GM18508 (cell line): ENCODE results near the gene TTC39B.
A peak's percentile ranks its signal among the peaks of the same experiment; 100 is the strongest.
"Not testable (repeated sequence)": the region's sequence is repeated elsewhere in the genome, so short reads cannot be mapped to it uniquely, and the experiment has no call there.

Experiments
- ATAC-seq: cut with Tn5 transposase; IDR thresholded peaks from one replicate; pipeline ENCODE4 v1.9.1; 2021; ENCODE audit warnings: moderate number of reproducible peaks; ENCODE audit not compliant: insufficient read depth, unreplicated experiment

TTC39B gene

GRCh38 chr9:15306757-15307522, at the start of gene TTC39B:
TTC39B (minus strand) TSS chr9:15307216; CDS start chr9:15307125, 91 bp downstream.
- peak; percentile 74 for ATAC-seq

DNA sequence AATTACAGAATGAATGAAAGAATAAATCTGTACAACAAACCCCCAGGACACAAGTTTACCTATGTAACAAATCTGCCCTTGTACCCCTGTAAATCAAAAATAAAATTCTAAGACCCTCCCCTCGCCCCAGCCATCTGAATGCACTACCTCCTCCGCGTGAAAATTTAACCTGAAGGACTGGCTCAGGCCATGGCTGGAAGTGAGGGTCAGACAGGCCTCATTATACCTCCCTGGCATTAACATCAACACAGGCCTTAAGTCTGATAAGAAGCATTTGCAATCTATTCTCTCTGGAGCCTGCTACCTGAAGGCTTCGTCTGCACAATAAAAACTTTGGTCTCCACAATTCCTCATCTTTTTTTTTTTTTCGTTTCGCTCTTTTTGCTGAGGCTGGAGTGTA, 48.7 kb upstream of the TTC39B start:
- ATAC-seq: no peak

GRCh38 chr9:15354713-15355112, 47.7 kb upstream of the TTC39B start:
- ATAC-seq: no peak

GRCh38 chr9:15353892-15354291, 46.9 kb upstream of the TTC39B start:
- no peak for ATAC-seq

- ATAC-seq: no peak
These were observed 45.3 kb upstream of the TTC39B start for GRCh38 chr9:15352306-15352705.

DNA sequence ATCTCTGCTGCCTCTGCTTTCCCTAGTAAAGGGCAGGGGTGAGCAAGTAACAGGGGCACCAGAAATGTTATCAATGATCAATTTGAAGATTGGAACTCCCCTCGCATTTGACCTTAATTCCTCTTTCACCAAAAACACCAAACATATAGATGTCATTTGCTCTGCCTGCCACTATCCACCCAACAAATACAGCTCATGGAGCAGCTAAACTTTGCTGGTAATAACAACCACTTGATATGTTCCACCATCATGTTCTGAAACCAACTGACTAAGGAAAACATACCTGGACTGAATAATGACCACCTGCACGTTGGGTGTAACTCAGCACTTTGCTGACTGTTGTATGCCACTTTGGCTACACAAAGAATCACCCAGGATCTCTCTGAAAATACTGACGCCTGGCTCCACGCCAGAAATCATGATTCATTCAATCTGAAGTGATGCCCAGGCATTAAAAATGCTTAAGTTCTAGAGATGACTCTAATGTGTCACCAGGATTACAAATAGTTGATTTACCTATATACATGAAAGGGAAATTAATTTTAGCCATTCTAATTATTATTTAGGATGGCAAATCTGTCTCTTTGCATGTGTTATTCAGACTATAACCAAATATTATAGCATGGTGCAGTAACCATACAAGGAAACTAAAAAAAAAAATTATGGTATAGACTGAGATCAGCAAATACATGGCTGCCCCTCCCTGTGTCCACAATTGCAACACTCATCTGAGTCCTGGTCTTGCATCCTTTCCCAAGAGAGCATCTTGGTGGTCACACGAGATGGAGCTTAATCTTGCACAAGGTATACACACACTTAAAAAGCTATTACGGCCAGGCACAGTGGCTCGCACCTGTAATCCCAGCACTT, 43.1 kb upstream of the TTC39B start:
- ATAC-seq: no peak

GRCh38 chr9:15346837-15347236, 39.8 kb upstream of the TTC39B start:
- no peak for ATAC-seq

GRCh38 chr9:15344191-15344590, 37.2 kb upstream of the TTC39B start:
- ATAC-seq: no peak

DNA sequence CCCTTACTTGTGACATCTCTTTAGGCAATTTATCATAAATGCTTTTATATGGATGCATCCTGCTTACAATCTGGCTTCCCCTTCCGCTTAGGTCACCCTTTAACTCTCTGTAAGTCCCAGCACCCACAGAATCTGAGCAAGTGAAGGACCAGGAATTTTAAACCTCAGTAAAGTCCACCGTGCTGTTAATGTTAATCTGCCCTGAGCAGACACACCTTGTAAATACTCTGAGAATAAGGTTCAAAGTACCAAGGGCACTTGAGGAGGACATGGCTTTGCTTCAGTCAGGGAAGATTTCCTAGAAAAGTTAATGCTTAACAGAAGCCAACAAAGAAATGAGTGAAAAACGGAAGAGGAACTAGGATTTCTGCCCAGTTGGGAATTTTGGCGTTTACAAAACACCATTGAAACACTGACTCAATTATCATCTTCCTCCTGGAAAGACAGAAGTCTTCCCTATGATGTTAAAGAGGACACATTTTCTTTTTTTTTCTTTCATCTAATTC, 26.4 kb upstream of the TTC39B start:
- no peak for ATAC-seq

DNA sequence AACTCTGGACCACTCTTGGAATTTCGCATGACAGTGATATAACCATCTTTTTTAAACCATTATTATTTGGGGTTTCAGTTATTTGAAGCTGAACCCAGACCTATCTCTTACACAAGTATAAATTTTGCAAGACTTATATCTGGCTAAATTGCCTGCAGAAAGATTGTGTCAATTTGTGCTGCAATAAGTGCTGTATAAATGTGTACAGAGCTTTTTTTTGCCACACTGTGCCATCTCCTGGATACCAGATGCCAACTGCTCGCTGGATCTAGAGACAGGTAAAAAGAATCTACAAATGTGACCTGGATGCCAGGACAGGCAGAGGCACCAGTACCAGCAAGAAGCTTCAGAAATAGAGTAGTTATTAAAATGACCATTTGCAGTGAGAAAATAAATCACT, 25.9 kb upstream of the TTC39B start:
- no peak for ATAC-seq

- ATAC-seq: no peak
These were observed 22.6 kb upstream of the TTC39B start for GRCh38 chr9:15329539-15330109.

DNA sequence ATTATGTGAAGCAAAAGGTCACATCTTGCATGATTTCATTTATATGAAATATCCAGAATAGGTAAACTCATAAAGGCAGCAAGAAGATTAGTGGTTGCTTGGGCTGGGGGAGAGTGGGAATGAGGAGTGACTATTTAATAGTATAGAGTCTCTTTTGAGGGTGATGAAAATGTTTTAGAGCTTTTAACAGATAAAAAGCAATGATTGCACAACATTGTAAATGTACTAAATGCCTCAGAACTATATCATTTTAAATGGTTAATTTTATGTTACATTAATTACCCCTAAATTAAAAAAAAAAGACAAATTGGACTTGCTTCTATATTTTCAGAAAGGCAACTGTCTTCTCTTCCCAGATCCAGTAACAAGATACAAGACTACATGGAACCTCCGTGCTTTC, 21.9 kb upstream of the TTC39B start:
- no peak for ATAC-seq

- ATAC-seq: not testable (repeated sequence)
These were observed 15.7 kb upstream of the TTC39B start for GRCh38 chr9:15322695-15323094.

DNA sequence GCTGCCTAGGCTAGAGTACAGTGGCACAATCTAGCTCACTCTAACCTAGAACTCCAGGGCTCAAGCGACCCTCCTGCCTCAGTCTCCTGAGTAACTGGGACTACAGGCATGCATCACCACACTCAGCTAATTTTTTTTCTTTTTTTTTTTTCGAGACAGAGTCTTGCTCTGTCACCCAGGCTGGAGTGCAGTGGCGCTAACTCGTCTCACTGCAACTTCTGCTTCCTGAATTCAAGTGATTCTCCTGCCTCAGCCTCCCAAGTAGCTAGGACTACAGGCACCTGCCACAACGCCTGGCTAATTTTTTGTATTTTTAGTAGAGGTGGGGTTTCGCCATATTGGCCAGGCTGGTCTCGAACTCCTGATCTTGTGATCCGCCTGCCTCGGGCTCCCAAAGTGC, 12.6 kb upstream of the TTC39B start:
- ATAC-seq: not testable (repeated sequence)

GRCh38 chr9:15317836-15318235, 10.8 kb upstream of the TTC39B start:
- no peak for ATAC-seq

DNA sequence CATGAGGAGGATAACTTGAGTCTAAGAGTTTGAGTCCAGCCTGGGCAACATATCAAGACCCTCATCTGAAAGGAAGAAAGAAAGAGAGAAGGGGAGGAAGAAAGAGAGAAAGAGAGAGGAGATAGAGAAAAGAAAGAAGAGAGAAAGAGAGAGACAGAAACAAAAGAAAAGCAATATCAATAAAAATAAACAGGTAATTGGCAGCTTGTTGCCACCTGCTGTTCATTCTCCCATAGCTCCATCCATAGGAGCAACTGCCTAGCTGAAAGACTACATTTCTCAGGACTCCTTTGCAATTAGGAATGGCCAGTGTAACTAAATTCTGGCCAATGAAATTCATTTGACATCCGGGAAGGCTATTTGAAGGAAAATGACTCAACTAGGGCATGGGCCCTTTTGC, 4.6 kb upstream of the TTC39B start:
- ATAC-seq: no peak

DNA sequence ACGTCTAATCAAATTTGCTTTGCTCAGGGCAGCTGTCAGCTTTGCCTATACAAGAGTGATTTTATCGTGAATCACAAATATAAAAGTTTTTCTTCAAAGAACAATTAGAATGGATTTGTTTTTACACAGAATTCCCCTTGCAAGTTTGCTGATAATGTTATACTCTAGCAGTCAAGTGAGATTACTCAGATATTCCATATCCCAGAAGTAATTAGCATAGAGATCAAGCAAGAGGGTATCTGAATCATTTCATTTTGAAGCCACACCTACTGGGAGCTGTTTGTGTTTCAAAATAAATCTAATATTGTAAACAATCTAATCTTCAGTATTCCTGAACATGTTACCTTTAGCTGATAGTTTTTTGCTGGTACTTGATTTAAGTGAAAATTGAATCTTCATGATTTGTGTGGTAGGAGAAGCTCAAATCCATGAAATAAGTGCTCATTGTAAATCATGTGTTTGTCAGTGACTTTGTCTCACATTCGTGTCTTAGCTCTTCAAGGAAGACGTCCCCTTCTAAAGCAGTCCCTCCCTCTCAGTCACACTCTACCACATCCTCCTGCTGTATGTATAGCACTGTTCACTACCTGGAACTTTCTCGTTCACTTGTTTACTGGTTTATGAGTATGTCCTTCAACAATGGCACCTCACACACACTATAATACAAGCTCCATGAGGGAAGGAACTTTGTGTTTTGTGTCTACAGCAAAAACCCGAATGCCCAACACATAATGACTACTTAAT, 3.3 kb upstream of the TTC39B start:
- no peak for ATAC-seq

DNA sequence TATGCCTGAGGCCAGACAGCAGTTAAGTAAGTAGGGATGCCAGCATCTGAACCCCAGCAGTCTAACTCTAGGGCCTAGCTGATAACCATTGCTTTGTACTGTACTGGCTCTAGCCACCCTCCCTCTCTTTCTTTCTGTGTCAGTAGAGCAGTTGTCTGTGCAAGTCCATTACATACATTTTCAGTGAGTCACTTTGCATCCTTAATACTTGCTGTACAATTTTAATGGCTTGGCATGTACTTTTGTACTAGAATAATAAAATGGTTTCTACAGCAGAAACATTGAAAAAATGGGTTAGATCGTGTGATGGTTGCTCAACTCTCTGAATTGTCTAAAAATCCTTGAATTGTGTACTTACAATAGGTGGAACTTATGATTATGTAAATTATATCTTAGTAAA, 1.5 kb upstream of the TTC39B start:
- ATAC-seq: no peak

DNA sequence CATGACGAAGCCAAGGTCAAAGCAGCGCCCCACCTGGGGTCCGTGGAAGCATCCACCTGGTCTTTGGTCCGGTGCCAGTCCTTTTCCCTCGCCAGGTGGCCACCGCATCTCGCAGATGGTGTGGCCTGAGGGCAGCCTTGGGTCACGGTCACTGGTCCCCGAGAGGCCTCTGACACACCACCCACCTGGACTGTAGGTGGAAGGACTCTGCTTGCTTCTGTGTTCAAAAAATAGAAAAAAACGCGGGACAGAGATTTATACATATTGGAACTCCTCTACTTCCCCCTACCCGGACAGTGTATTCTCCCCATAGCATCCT, 466 bp upstream of the TTC39B start:
- peak; percentile 22 for ATAC-seq

DNA sequence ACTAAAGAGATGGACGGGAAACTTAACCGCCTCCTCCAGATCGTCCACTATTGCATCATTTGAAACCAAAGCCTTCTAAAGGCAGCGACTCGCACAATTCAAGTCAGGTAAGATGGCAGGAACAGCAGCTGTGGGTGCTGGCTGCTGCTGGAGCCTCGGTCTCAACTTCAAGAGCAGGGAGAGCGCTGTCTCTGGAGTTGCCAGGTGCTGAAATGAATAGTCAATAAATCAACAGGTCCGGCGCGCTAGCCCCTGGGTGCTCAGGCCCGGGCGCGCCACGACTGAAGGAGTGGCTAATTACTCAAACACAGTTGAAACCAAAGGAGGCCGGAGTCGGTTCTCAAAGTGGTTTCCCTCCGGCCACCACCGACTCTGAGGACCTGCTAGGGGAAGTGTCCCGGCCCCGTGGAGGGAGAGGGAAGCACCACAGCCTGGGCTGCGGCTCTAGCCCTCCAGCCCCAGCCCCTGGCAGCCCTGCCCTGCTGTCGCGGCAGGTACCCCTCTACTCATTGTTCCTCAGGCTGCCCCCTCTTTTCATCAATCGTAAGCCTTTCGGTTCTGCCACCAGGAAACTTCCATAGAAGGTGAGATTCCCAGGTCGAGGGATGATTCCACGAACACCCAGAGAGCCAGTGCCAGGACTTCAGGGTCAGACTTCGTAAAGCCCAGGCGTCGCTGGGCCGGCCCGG, 804 bp downstream of the TTC39B start:
- no peak for ATAC-seq
